GM18861 (cell line): ENCODE data around the gene OR51G2.

Experiments used
- ATAC-seq: cut with Tn5 transposase; IDR thresholded peaks from one replicate; pipeline ENCODE4 v1.9.1; 2021; ENCODE audit not compliant: unreplicated experiment

OR51G2 gene

GRCh38 chr11:4865855-4866254 is 53.3 kb downstream of the OR51G2 start:
- ATAC-seq, result no peak

DNA sequence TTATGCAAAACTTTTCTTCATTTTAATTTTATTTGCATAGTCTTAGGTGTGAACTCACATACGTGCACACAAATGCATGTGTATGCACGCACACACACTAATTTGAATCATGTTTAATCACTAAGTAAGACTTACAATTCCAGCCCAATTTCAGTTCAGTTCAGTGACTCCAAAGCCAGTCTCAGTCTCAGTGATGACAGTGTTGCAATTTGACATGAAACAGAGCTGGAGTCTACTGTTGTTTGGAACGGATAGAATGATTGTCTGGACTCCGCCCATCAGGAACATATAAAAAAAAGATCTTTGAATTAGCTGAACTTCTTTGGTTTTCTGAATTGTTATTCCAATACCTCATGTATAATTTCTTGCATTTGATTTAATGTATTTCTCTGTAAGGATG is 55.3 kb downstream of the OR51G2 start:
- ATAC-seq, result no peak
